22Rv1 (cell line): Measurements from ENCODE around the gene MPHOSPH6.

Experiments
- ZFX ChIP-seq: fragments of 450-650 bp; IDR thresholded peaks from 2 replicates; pipeline ENCODE4 v1.6.1; 2017; ENCODE audit warnings: antibody characterized with exemption, borderline replicate concordance
- TF ChIP-seq, protein P1 (sequence below): fragments of 450-650 bp; IDR thresholded peaks from 2 replicates; pipeline ENCODE4 v1.5.1; 2017; ENCODE audit warnings: mild to moderate bottlenecking

DNA sequence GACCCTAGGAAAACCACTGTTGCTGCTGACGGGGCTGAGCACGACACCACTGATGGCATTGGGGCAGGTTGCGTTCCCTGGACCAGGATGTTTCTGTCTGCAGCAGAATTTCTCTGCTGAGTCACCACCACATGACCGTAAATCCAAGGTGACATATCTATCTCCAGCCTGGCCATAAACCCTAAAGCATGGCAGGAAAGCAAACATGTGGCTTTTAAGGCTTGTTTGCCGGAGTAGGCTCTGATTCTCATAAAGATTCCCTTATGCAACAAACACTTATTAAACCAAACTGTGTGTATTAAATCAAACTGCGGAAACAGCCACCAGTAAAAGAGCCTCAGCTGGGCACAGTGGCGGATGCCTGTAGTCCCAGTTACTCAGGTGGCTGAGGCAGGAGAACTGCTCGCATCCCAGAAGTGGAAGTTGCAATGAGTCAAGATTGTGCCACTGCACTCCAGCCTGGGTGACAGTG lies 17.3 kb downstream of the MPHOSPH6 start:
- TF ChIP-seq, protein P1, sequence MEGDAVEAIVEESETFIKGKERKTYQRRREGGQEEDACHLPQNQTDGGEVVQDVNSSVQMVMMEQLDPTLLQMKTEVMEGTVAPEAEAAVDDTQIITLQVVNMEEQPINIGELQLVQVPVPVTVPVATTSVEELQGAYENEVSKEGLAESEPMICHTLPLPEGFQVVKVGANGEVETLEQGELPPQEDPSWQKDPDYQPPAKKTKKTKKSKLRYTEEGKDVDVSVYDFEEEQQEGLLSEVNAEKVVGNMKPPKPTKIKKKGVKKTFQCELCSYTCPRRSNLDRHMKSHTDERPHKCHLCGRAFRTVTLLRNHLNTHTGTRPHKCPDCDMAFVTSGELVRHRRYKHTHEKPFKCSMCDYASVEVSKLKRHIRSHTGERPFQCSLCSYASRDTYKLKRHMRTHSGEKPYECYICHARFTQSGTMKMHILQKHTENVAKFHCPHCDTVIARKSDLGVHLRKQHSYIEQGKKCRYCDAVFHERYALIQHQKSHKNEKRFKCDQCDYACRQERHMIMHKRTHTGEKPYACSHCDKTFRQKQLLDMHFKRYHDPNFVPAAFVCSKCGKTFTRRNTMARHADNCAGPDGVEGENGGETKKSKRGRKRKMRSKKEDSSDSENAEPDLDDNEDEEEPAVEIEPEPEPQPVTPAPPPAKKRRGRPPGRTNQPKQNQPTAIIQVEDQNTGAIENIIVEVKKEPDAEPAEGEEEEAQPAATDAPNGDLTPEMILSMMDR, result no peak
- no peak for TF ChIP-seq ZFX
